HG02970 (cell line): ENCODE measurements around the gene GPR137.
A peak's percentile ranks its signal among the peaks of the same experiment; 100 is the strongest.

Experiments used
- ATAC-seq: cut with Tn5 transposase; IDR thresholded peaks from one replicate; pipeline ENCODE4 v1.9.1; 2021; ENCODE audit warnings: mild to moderate bottlenecking, moderate library complexity, moderate number of reproducible peaks; ENCODE audit not compliant: unreplicated experiment, low FRiP score

The GPR137 gene

GRCh38 chr11:64284048-64284961 lies 1.3 kb upstream of the GPR137 start, which contains the start of gene BAD:
Gene BAD (minus strand): TSS chr11:64284665. CDS start chr11:64284368, 297 bp downstream.
- ATAC-seq, result peak; percentile 39

GRCh38 chr11:64285885-64286800 lies 495 bp downstream of the GPR137 start:
- ATAC-seq, result no peak

- ATAC-seq, result no peak
These were observed 1.1 kb downstream of the GPR137 start for GRCh38 chr11:64286801-64287159.

- ATAC-seq, result no peak
These were observed 2.2 kb downstream of the GPR137 start for GRCh38 chr11:64287676-64288352.

GRCh38 chr11:64288353-64288750 lies 2.7 kb downstream of the GPR137 start:
- ATAC-seq, result no peak

GRCh38 chr11:64289002-64289564 lies 3.4 kb downstream of the GPR137 start:
- no peak for ATAC-seq

- ATAC-seq, result no peak
These were observed 5.0 kb downstream of the GPR137 start for GRCh38 chr11:64290352-64291261.

- no peak for ATAC-seq
These were observed 5.7 kb downstream of the GPR137 start, which contains the start of gene KCNK4 for GRCh38 chr11:64291262-64291751. Gene KCNK4 (plus strand): TSS chr11:64291302. CDS start chr11:64293019, 1,717 bp downstream.

GRCh38 chr11:64291752-64292459 lies 6.3 kb downstream of the GPR137 start:
- ATAC-seq, result no peak

- ATAC-seq, result no peak
These were observed 7.0 kb downstream of the GPR137 start for GRCh38 chr11:64292460-64293254.

- ATAC-seq, result no peak
These were observed 9.1 kb downstream of the GPR137 start for GRCh38 chr11:64294774-64295173.

- ATAC-seq, result no peak
These were observed 10.1 kb downstream of the GPR137 start for GRCh38 chr11:64295760-64296159.

GRCh38 chr11:64296236-64296635 lies 10.6 kb downstream of the GPR137 start:
- ATAC-seq, result no peak

- ATAC-seq, result no peak
These were observed 11.4 kb downstream of the GPR137 start for GRCh38 chr11:64296830-64297698.

- ATAC-seq, result no peak
These were observed 12.2 kb downstream of the GPR137 start for GRCh38 chr11:64297699-64298358.
